IPS-NIHi7 (cell line): ENCODE results near the gene CYLD.

Experiments used
- DNase-seq: peaks from one replicate; pipeline ENCODE4 v3.0.0; 2012; ENCODE audit warnings: mixed read lengths; ENCODE audit errors: extremely low spot score

The CYLD gene

GRCh38 chr16:50778284-50779163 lies 36.6 kb downstream of the CYLD start:
- DNase-seq, result no peak

- peak; percentile 68 for DNase-seq
Observed at GRCh38 chr16:50781043-50781442, 39.2 kb downstream of the CYLD start.

- no peak for DNase-seq
Observed at GRCh38 chr16:50781518-50781917, 39.6 kb downstream of the CYLD start.

- no peak for DNase-seq
Observed at GRCh38 chr16:50789757-50790156, 47.9 kb downstream of the CYLD start.

GRCh38 chr16:50791522-50791921 lies 49.6 kb downstream of the CYLD start:
- no peak for DNase-seq

GRCh38 chr16:50796829-50797228 lies 54.9 kb downstream of the CYLD start:
- no peak for DNase-seq

- no peak for DNase-seq
Observed at GRCh38 chr16:50797456-50797855, 55.6 kb downstream of the CYLD start.

GRCh38 chr16:50800074-50800473 lies 58.2 kb downstream of the CYLD start:
- DNase-seq, result no peak

GRCh38 chr16:50801036-50801435 lies 59.1 kb downstream of the CYLD start:
- DNase-seq, result no peak

GRCh38 chr16:50802000-50802399 lies 60.1 kb downstream of the CYLD start:
- no peak for DNase-seq

- DNase-seq, result no peak
Observed at GRCh38 chr16:50802961-50803360, 61.1 kb downstream of the CYLD start.

GRCh38 chr16:50804290-50804907 lies 62.5 kb downstream of the CYLD start:
- no peak for DNase-seq

GRCh38 chr16:50806099-50807062 lies 64.5 kb downstream of the CYLD start:
- peak; percentile 87 for DNase-seq

GRCh38 chr16:50808929-50809538 lies 67.1 kb downstream of the CYLD start:
- DNase-seq, result no peak

- DNase-seq, result no peak
Observed at GRCh38 chr16:50809561-50809960, 67.7 kb downstream of the CYLD start.

GRCh38 chr16:50810241-50810965 lies 68.5 kb downstream of the CYLD start:
- DNase-seq, result no peak

- no peak for DNase-seq
Observed at GRCh38 chr16:50812046-50812445, 70.2 kb downstream of the CYLD start.

GRCh38 chr16:50812876-50813466 lies 71.1 kb downstream of the CYLD start:
- no peak for DNase-seq

GRCh38 chr16:50814052-50814451 lies 72.2 kb downstream of the CYLD start:
- DNase-seq, result no peak

- DNase-seq, result no peak
Observed at GRCh38 chr16:50814541-50814940, 72.7 kb downstream of the CYLD start.

- no peak for DNase-seq
Observed at GRCh38 chr16:50815382-50815781, 73.5 kb downstream of the CYLD start.
